ENCODE results near the gene VSNL1. TPM values are rescaled to one million over a fixed set of nuclear protein-coding genes. Genes with fewer than 3 reads are reported as not detected.

VSNL1 gene
- total and polyA plus RNA-seq, 2 donors (not counting 1 experiment from before 2014, with no cell fraction given) = 1.2 to 3.9 TPM

DNA sequence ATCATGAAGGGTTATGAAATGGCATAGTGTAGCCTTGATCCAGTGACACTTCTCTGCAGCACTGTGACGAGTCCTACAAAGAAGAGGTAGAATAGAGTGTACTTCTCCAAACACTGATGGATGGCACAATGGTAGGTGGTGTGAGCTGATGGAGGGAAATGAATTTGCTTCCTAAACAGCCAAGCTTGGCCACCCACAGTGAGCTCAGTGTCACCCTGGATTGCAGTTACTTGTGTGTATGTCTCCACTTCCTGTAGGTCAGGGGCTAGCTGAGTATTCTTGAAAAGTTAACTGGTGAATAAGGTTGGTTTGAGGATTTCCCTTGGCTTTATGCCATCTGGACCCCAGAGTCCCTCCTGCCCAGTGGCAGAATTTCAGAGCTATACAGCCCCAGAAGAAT lies 75.9 kb downstream of the VSNL1 start:
- peaks cover 6% of the 10 kb centered on the region for H3K4me1 ChIP-seq (ENCODE audit: control insufficient read depth, extremely low read depth, insufficient read depth, low read length)
- DNase-seq (ENCODE audit: low read depth in 2 of 2) = no peak
- no peaks in the 10 kb centered on the region for H3K79me2 ChIP-seq (ENCODE audit: control insufficient read depth, insufficient read depth, low read length)
- no peak overlapping the region for H3K9ac ChIP-seq (ENCODE audit: insufficient read depth, low read length)
- no peak overlapping the region for H3K4me2 ChIP-seq (ENCODE audit: extremely low read depth, insufficient read depth, low read length)
- no peak overlapping the region for H2AFZ ChIP-seq (ENCODE audit: low read length)
- H4K20me1 ChIP-seq (ENCODE audit: control insufficient read depth, extremely low read depth, insufficient read depth, low read length) = no peaks in the 10 kb centered on the region
- no peak overlapping the region for H3K4me3 ChIP-seq (replicated peaks in 1 of 4; ENCODE audit: control extremely low read depth in 1 of 4, insufficient read depth in 1 of 4, low read depth in 3 of 4, low read length in 4 of 4)
- TF ChIP-seq, protein P1, sequence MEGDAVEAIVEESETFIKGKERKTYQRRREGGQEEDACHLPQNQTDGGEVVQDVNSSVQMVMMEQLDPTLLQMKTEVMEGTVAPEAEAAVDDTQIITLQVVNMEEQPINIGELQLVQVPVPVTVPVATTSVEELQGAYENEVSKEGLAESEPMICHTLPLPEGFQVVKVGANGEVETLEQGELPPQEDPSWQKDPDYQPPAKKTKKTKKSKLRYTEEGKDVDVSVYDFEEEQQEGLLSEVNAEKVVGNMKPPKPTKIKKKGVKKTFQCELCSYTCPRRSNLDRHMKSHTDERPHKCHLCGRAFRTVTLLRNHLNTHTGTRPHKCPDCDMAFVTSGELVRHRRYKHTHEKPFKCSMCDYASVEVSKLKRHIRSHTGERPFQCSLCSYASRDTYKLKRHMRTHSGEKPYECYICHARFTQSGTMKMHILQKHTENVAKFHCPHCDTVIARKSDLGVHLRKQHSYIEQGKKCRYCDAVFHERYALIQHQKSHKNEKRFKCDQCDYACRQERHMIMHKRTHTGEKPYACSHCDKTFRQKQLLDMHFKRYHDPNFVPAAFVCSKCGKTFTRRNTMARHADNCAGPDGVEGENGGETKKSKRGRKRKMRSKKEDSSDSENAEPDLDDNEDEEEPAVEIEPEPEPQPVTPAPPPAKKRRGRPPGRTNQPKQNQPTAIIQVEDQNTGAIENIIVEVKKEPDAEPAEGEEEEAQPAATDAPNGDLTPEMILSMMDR (conservative IDR thresholded peaks at IDR 0.05 in 1 of 2, IDR thresholded peaks at IDR 0.05 in 1 of 2; ENCODE audit: low read depth in 1 of 2, low read length in 2 of 2) = no peak
- TF ChIP-seq EZH2 (IDR thresholded peaks at IDR 0.05; ENCODE audit: low read length, missing control alignments) = no peak
- H3K27me3 ChIP-seq (ENCODE audit: control insufficient read depth, insufficient read depth, low read length) = no peaks in the 10 kb centered on the region
- H3K36me3 ChIP-seq (ENCODE audit: control insufficient read depth, insufficient read depth, low read length) = no peaks in the 10 kb centered on the region
- H3K9me3 ChIP-seq (ENCODE audit: control insufficient read depth, insufficient read depth, low read depth, low read length) = no peaks in the 10 kb centered on the region
- H3K27ac ChIP-seq (ENCODE audit: insufficient read depth, low read length) = no peak overlapping the region

DNA sequence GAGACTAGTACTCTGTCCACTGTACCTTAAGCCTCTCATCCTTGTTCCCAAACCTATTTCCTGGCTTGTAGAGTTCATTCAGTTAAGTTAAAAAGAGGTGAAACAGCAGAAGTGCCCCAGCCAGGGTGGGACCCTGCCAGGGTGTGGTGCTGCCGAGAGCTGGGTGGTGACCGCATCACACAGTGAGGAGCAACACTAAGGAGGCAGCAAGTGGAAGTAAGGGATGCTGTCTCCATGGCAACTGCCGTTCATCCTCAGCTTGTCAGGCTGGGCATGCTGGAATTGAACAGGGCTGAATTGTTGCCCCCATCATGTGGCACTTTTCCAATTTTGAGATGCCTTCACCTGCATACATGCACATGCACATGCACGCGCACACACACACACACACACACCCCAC lies 77.0 kb downstream of the VSNL1 start:
- Histone ChIP-seq H3K36me3 (ENCODE audit: control insufficient read depth, insufficient read depth, low read length) (no peaks in the 10 kb centered on the region), H3K4me3 (replicated peaks in 1 of 4; ENCODE audit: control extremely low read depth in 1 of 4, insufficient read depth in 1 of 4, low read depth in 3 of 4, low read length in 4 of 4) (no peak overlapping the region), H4K20me1 (ENCODE audit: control insufficient read depth, extremely low read depth, insufficient read depth, low read length) (no peaks in the 10 kb centered on the region), H3K27me3 (ENCODE audit: control insufficient read depth, insufficient read depth, low read length) (no peaks in the 10 kb centered on the region), H3K4me1 (ENCODE audit: control insufficient read depth, extremely low read depth, insufficient read depth, low read length) (peaks cover 9% of the 10 kb centered on the region), H3K27ac (ENCODE audit: insufficient read depth, low read length) (no peak overlapping the region), H3K9ac (ENCODE audit: insufficient read depth, low read length) (no peak overlapping the region), H3K4me2 (ENCODE audit: extremely low read depth, insufficient read depth, low read length) (no peak overlapping the region), H2AFZ (ENCODE audit: low read length) (no peak overlapping the region), H3K9me3 (ENCODE audit: control insufficient read depth, insufficient read depth, low read depth, low read length) (no peaks in the 10 kb centered on the region), H3K79me2 (ENCODE audit: control insufficient read depth, insufficient read depth, low read length) (no peaks in the 10 kb centered on the region)
- DNase-seq (ENCODE audit: low read depth in 2 of 2) = no peak
- TF ChIP-seq, protein P1 (conservative IDR thresholded peaks at IDR 0.05 in 1 of 2, IDR thresholded peaks at IDR 0.05 in 1 of 2; ENCODE audit: low read depth in 1 of 2, low read length in 2 of 2) = no peak
- TF ChIP-seq EZH2 (IDR thresholded peaks at IDR 0.05; ENCODE audit: low read length, missing control alignments) = no peak

DNA sequence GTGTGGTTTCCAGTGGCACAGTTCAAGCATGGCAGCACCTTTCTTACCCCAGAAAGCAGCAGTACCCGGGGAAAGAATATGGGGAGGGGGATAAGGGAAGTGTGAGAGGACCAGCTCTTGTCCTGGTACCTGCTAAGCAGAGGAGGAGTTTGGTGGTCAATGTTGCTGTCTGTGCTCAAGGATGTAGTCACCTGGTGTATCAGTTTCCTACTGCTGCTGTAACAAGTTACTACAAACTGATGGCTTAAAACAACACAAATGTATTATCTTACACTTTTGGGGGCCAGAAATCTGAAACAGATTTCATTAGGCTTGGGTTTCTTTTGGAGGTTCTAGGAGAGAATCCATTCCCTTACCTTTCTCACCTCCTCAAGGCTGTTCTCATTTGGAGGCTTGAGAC lies 77.5 kb downstream of the VSNL1 start:
- no peaks in the 10 kb centered on the region for H3K9me3 ChIP-seq (ENCODE audit: control insufficient read depth, insufficient read depth, low read depth, low read length)
- H3K4me1 ChIP-seq (ENCODE audit: control insufficient read depth, extremely low read depth, insufficient read depth, low read length) = peaks cover 9% of the 10 kb centered on the region
- no peak overlapping the region for H3K4me3 ChIP-seq (replicated peaks in 1 of 4; ENCODE audit: control extremely low read depth in 1 of 4, insufficient read depth in 1 of 4, low read depth in 3 of 4, low read length in 4 of 4)
- TF ChIP-seq, protein P1 (conservative IDR thresholded peaks at IDR 0.05 in 1 of 2, IDR thresholded peaks at IDR 0.05 in 1 of 2; ENCODE audit: low read depth in 1 of 2, low read length in 2 of 2) = no peak
- TF ChIP-seq EZH2 (IDR thresholded peaks at IDR 0.05; ENCODE audit: low read length, missing control alignments) = no peak
- H3K27ac ChIP-seq (ENCODE audit: insufficient read depth, low read length) = no peak overlapping the region
- H2AFZ ChIP-seq (ENCODE audit: low read length) = no peak overlapping the region
- DNase-seq (ENCODE audit: low read depth in 2 of 2) = no peak
- H3K27me3 ChIP-seq (ENCODE audit: control insufficient read depth, insufficient read depth, low read length) = no peaks in the 10 kb centered on the region
- H4K20me1 ChIP-seq (ENCODE audit: control insufficient read depth, extremely low read depth, insufficient read depth, low read length) = no peaks in the 10 kb centered on the region
- no peak overlapping the region for H3K4me2 ChIP-seq (ENCODE audit: extremely low read depth, insufficient read depth, low read length)
- H3K9ac ChIP-seq (ENCODE audit: insufficient read depth, low read length) = no peak overlapping the region
- H3K79me2 ChIP-seq (ENCODE audit: control insufficient read depth, insufficient read depth, low read length) = no peaks in the 10 kb centered on the region
- no peaks in the 10 kb centered on the region for H3K36me3 ChIP-seq (ENCODE audit: control insufficient read depth, insufficient read depth, low read length)

Data from fibroblast of lung (primary cell).